ENCODE measurements around the gene ITPR2.

ITPR2 gene

DNA sequence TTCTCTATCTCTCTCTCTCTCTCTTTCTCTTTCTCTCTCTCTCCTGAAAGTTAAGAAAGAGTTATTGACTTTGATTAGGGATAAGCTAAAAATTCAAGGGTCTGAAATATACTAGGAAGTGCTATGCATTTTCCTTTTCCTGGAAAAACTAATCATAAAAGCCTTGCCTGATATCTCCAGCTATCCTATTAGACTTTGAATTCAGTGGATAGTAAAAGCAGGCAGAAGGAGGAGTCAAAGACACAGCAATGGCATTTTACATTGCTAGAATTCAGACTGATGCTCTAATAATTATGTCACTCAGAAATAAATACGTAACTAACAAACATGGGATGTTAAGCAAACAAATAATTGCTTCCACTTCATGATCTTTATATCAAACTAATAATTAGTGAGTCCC lies 365.6 kb downstream of the ITPR2 start:
- no peak overlapping the region for H2AFZ ChIP-seq (ENCODE audit: low read depth, low read length)
- no peak overlapping the region for H3K18ac ChIP-seq (ENCODE audit: low read depth in 1 of 2, low read length in 2 of 2)
- H3K9me3 ChIP-seq (ENCODE audit: control insufficient read depth, low read length) = no peaks in the 10 kb centered on the region
- WGBS = 100% methylated on average over 1 of the region's 1 CpG
- H2AK5ac ChIP-seq (ENCODE audit: low read length, severe bottlenecking) = no peak overlapping the region
- DNase-seq = no peak
- H2BK5ac ChIP-seq (ENCODE audit: low read depth, low read length, poor library complexity, severe bottlenecking) = no peak overlapping the region
- H3K4ac ChIP-seq (ENCODE audit: low read depth in 1 of 2, low read length in 2 of 2) = no peak overlapping the region
- no peak overlapping the region for H2BK120ac ChIP-seq (ENCODE audit: low read depth, low read length)
- no peak overlapping the region for H3K14ac ChIP-seq (ENCODE audit: low read length in 2 of 2)
- no peak overlapping the region for H3K4me2 ChIP-seq (ENCODE audit: low read length, poor library complexity, severe bottlenecking)
- no peak overlapping the region for H3K27ac ChIP-seq (ENCODE audit: low read length, poor library complexity, severe bottlenecking)
- H3K79me1 ChIP-seq (replicated peaks; ENCODE audit: low read length, poor library complexity, severe bottlenecking) = no peaks in the 10 kb centered on the region
- no peak overlapping the region for H3K4me3 ChIP-seq (ENCODE audit: insufficient read depth in 1 of 2, low read depth in 1 of 2, low read length in 2 of 2)
- H3K27me3 ChIP-seq (ENCODE audit: control insufficient read depth in 1 of 2, insufficient read depth in 1 of 2, low read length in 2 of 2) = no peaks in the 10 kb centered on the region
- no peak overlapping the region for H4K8ac ChIP-seq (ENCODE audit: low read length)
- no peaks in the 10 kb centered on the region for H3K4me1 ChIP-seq (ENCODE audit: control insufficient read depth, insufficient read depth, low read depth, low read length)
- no peak overlapping the region for H2BK15ac ChIP-seq (ENCODE audit: low read depth, poor library complexity, severe bottlenecking)
- peaks cover 0 to 2% of the 10 kb centered on the region in 2 experiments for H3K36me3 ChIP-seq (ENCODE audit: control insufficient read depth in 1 of 2, insufficient read depth in 2 of 2, low read depth in 1 of 2, low read length in 2 of 2)
- H4K91ac ChIP-seq (ENCODE audit: low read length) = no peak overlapping the region
- H2BK12ac ChIP-seq (ENCODE audit: low read length in 2 of 2) = no peak overlapping the region
- H3K9ac ChIP-seq (ENCODE audit: low read length) = no peak overlapping the region
- H3K23ac ChIP-seq (ENCODE audit: low read length in 2 of 2) = no peak overlapping the region

DNA sequence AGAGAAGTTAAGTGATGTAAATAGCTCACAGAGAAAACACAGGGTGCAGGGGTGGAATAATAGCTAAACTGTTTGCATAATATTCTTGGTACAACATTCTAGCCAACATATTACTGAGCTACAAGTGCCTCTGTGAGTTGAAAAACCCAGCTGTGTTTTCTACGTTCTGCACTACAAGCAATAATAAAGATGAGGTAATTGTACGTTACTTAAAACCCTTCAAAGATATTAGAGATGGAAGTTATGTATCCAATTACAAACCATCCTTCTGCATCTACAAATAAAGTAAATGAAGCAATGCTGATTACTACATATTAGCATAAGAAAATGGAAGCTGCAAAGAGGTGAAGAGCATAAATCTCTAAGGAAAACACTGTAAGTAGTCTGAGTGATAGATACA lies 366.3 kb downstream of the ITPR2 start:
- no peak overlapping the region for H2BK15ac ChIP-seq (ENCODE audit: low read depth, poor library complexity, severe bottlenecking)
- no peak overlapping the region for H3K4ac ChIP-seq (ENCODE audit: low read depth in 1 of 2, low read length in 2 of 2)
- no peak overlapping the region for H2BK5ac ChIP-seq (ENCODE audit: low read depth, low read length, poor library complexity, severe bottlenecking)
- no peak overlapping the region for H2AK5ac ChIP-seq (ENCODE audit: low read length, severe bottlenecking)
- no peak overlapping the region for H2BK12ac ChIP-seq (ENCODE audit: low read length in 2 of 2)
- no peak overlapping the region for H4K8ac ChIP-seq (ENCODE audit: low read length)
- no peak for DNase-seq
- no peaks in the 10 kb centered on the region for H3K79me1 ChIP-seq (replicated peaks; ENCODE audit: low read length, poor library complexity, severe bottlenecking)
- H3K18ac ChIP-seq (ENCODE audit: low read depth in 1 of 2, low read length in 2 of 2) = no peak overlapping the region
- H3K9ac ChIP-seq (ENCODE audit: low read length) = no peak overlapping the region
- no peak overlapping the region for H3K4me2 ChIP-seq (ENCODE audit: low read length, poor library complexity, severe bottlenecking)
- H3K36me3 ChIP-seq (ENCODE audit: control insufficient read depth in 1 of 2, insufficient read depth in 2 of 2, low read depth in 1 of 2, low read length in 2 of 2) = peaks cover 0 to 2% of the 10 kb centered on the region in 2 experiments
- no peaks in the 10 kb centered on the region for H3K9me3 ChIP-seq (ENCODE audit: control insufficient read depth, low read length)
- H3K23ac ChIP-seq (ENCODE audit: low read length in 2 of 2) = no peak overlapping the region
- no peaks in the 10 kb centered on the region for H3K27me3 ChIP-seq (ENCODE audit: control insufficient read depth in 1 of 2, insufficient read depth in 1 of 2, low read length in 2 of 2)
- no peak overlapping the region for H2BK120ac ChIP-seq (ENCODE audit: low read depth, low read length)
- no peak overlapping the region for H3K14ac ChIP-seq (ENCODE audit: low read length in 2 of 2)
- no peaks in the 10 kb centered on the region for H3K4me1 ChIP-seq (ENCODE audit: control insufficient read depth, insufficient read depth, low read depth, low read length)
- WGBS = no CpG with 5 or more reads among the region's 2 CpGs
- no peak overlapping the region for H2AFZ ChIP-seq (ENCODE audit: low read depth, low read length)
- no peak overlapping the region for H4K91ac ChIP-seq (ENCODE audit: low read length)
- H3K4me3 ChIP-seq (ENCODE audit: insufficient read depth in 1 of 2, low read depth in 1 of 2, low read length in 2 of 2) = no peak overlapping the region
- no peak overlapping the region for H3K27ac ChIP-seq (ENCODE audit: low read length, poor library complexity, severe bottlenecking)

DNA sequence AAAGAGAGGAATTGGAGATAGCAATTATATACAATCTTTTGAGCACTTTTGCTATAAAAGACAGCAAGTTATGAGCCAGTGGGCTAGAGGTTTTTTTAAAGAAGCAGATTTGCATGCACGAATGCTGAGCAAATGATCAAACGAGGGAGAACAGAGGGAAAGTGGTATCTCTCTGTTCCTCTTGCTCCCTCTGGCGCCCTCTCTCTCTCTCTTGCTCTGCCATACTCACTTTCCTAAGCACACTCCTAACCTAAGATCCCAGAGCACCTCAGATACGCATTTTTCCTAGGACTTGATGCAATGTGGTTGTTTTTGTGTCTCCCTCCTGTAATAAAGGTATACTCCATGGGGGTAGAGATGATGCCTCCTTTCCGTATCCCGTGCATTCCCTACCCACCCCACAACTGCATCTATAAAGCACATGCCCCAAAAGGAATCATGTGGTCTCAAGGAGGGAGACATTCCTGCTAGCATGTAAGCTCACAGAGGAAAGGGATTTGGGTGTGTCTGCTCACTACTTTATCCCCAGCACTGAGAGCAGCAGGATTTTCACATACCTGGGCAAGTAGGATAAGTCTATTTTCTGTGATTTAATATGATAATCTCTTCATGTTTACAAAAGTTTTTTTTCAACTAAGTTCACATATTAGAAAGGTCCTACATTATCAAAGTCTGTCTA lies 367.4 kb downstream of the ITPR2 start:
- DNase-seq = no peak
- H3K4me1 ChIP-seq (ENCODE audit: control insufficient read depth, insufficient read depth, low read depth, low read length) = no peaks in the 10 kb centered on the region
- 60% methylated on average over 3 of the region's 6 CpGs for WGBS

DNA sequence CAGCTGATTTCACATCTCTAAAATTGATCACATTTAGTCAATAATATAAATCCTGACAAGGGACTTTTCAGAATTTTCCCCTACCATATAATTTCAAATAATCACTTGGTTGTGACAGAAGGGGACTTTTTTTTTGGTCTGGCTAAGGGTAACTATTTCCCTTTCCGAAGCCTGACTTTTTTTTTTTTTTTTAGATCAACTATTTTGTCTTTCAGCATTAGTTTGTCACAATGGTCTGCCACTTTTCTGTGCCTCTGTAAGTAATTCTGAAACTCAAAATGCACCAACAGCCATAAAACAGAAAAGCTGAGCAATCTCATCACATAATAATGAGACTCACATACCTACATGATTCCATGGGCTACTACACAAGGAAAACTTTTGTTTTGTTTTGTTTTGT lies 371.2 kb downstream of the ITPR2 start:
- H2BK15ac ChIP-seq (ENCODE audit: low read depth, poor library complexity, severe bottlenecking) = no peak overlapping the region
- no peak overlapping the region for H3K4me2 ChIP-seq (ENCODE audit: low read length, poor library complexity, severe bottlenecking)
- no peak overlapping the region for H2BK12ac ChIP-seq (ENCODE audit: low read length in 2 of 2)
- H3K23ac ChIP-seq (ENCODE audit: low read length in 2 of 2) = no peak overlapping the region
- no peak overlapping the region for H3K27ac ChIP-seq (ENCODE audit: low read length, poor library complexity, severe bottlenecking)
- no peak overlapping the region for H2AK5ac ChIP-seq (ENCODE audit: low read length, severe bottlenecking)
- H3K14ac ChIP-seq (ENCODE audit: low read length in 2 of 2) = no peak overlapping the region
- H3K4me1 ChIP-seq (ENCODE audit: control insufficient read depth, insufficient read depth, low read depth, low read length) = no peaks in the 10 kb centered on the region
- H2BK120ac ChIP-seq (ENCODE audit: low read depth, low read length) = no peak overlapping the region
- H3K9ac ChIP-seq (ENCODE audit: low read length) = no peak overlapping the region
- no peak overlapping the region for H4K91ac ChIP-seq (ENCODE audit: low read length)
- no peak overlapping the region for H3K4me3 ChIP-seq (ENCODE audit: insufficient read depth in 1 of 2, low read depth in 1 of 2, low read length in 2 of 2)
- no peak overlapping the region for H3K18ac ChIP-seq (ENCODE audit: low read depth in 1 of 2, low read length in 2 of 2)
- WGBS = 100% methylated on average over 1 of the region's 1 CpG
- no peak overlapping the region for H3K4ac ChIP-seq (ENCODE audit: low read depth in 1 of 2, low read length in 2 of 2)
- no peak for DNase-seq
- no peaks in the 10 kb centered on the region for H3K9me3 ChIP-seq (ENCODE audit: control insufficient read depth, low read length)
- H3K27me3 ChIP-seq (ENCODE audit: control insufficient read depth in 1 of 2, insufficient read depth in 1 of 2, low read length in 2 of 2) = no peaks in the 10 kb centered on the region
- no peaks in the 10 kb centered on the region for H3K79me1 ChIP-seq (replicated peaks; ENCODE audit: low read length, poor library complexity, severe bottlenecking)
- no peak overlapping the region for H2AFZ ChIP-seq (ENCODE audit: low read depth, low read length)
- H3K36me3 ChIP-seq (ENCODE audit: control insufficient read depth in 1 of 2, insufficient read depth in 2 of 2, low read depth in 1 of 2, low read length in 2 of 2) = peaks cover 0 to 4% of the 10 kb centered on the region in 2 experiments
- H4K8ac ChIP-seq (ENCODE audit: low read length) = no peak overlapping the region
- no peak overlapping the region for H2BK5ac ChIP-seq (ENCODE audit: low read depth, low read length, poor library complexity, severe bottlenecking)

More for the DNA sequence above, 367.4 kb downstream of the ITPR2 start:
- H4K91ac ChIP-seq (ENCODE audit: low read length) = no peak overlapping the region
- no peak overlapping the region for H2BK12ac ChIP-seq (ENCODE audit: low read length in 2 of 2)
- no peaks in the 10 kb centered on the region for H3K79me1 ChIP-seq (replicated peaks; ENCODE audit: low read length, poor library complexity, severe bottlenecking)
- no peak overlapping the region for H2AK5ac ChIP-seq (ENCODE audit: low read length, severe bottlenecking)
- H3K23ac ChIP-seq (ENCODE audit: low read length in 2 of 2) = no peak overlapping the region
- no peaks in the 10 kb centered on the region for H3K27me3 ChIP-seq (ENCODE audit: control insufficient read depth in 1 of 2, insufficient read depth in 1 of 2, low read length in 2 of 2)
- H3K4me2 ChIP-seq (ENCODE audit: low read length, poor library complexity, severe bottlenecking) = no peak overlapping the region
- no peak overlapping the region for H3K4me3 ChIP-seq (ENCODE audit: insufficient read depth in 1 of 2, low read depth in 1 of 2, low read length in 2 of 2)
- peak overlapping the region in 1 of 2 experiments; percentile 48 for H3K14ac ChIP-seq (ENCODE audit: low read length in 2 of 2)
- H3K18ac ChIP-seq (ENCODE audit: low read depth in 1 of 2, low read length in 2 of 2) = peak overlapping the region in 1 of 2 experiments; percentile 2
- no peak overlapping the region for H2BK5ac ChIP-seq (ENCODE audit: low read depth, low read length, poor library complexity, severe bottlenecking)
- H3K4ac ChIP-seq (ENCODE audit: low read depth in 1 of 2, low read length in 2 of 2) = no peak overlapping the region
- no peaks in the 10 kb centered on the region for H3K9me3 ChIP-seq (ENCODE audit: control insufficient read depth, low read length)
- H3K9ac ChIP-seq (ENCODE audit: low read length) = no peak overlapping the region
- H3K27ac ChIP-seq (ENCODE audit: low read length, poor library complexity, severe bottlenecking) = no peak overlapping the region
- no peak overlapping the region for H2BK120ac ChIP-seq (ENCODE audit: low read depth, low read length)
- H2AFZ ChIP-seq (ENCODE audit: low read depth, low read length) = no peak overlapping the region
- no peak overlapping the region for H2BK15ac ChIP-seq (ENCODE audit: low read depth, poor library complexity, severe bottlenecking)
- no peak overlapping the region for H4K8ac ChIP-seq (ENCODE audit: low read length)
- peaks cover 0 to 2% of the 10 kb centered on the region in 2 experiments for H3K36me3 ChIP-seq (ENCODE audit: control insufficient read depth in 1 of 2, insufficient read depth in 2 of 2, low read depth in 1 of 2, low read length in 2 of 2)

Measured in mesenchymal stem cell (in vitro differentiated cells and primary cell).